PC-9 (cell line): ENCODE measurements around the gene ZC3HAV1.

Experiments used
- CTCF ChIP-seq: fragments of 200-600 bp; sonication (generic); conservative IDR thresholded peaks from 2 replicates; pipeline ENCODE4 v1.6.1; 2017; ENCODE audit warnings: mixed run types, antibody characterized with exemption, mild to moderate bottlenecking, moderate library complexity
- EZH2 ChIP-seq: fragments of 200-600 bp; sonication (generic); IDR thresholded peaks from 2 replicates; pipeline ENCODE4 v1.8.0; 2017; ENCODE audit warnings: antibody characterized with exemption, low read depth

DNA sequence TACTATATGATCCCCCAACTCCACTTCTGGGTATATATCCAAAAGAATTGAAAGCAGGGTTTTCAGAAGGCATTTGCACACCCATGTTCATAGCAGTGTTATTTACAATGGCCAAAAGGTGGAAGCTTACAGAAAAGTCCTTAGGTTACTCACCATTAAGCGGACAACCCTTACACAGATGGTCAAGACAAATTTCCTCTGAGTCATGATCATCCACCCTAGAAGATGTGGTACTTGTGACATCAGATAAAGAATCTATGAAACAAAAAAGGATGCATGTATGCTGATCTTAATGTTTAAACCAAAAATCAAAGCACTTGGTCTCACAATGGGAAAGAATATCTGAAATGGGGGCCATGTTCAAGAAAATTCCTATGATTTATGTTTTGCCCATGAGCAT lies 31.1 kb downstream of the ZC3HAV1 start:
- TF ChIP-seq CTCF (no peak), EZH2 (no peak)
